ENCODE data around the gene COX15.
A peak's percentile ranks its signal among the peaks of the same experiment; 100 is the strongest.
"Not testable (repeated sequence)": the region's sequence is repeated elsewhere in the genome, so short reads cannot be mapped to it uniquely, and the experiment has no call there.

The COX15 gene

DNA sequence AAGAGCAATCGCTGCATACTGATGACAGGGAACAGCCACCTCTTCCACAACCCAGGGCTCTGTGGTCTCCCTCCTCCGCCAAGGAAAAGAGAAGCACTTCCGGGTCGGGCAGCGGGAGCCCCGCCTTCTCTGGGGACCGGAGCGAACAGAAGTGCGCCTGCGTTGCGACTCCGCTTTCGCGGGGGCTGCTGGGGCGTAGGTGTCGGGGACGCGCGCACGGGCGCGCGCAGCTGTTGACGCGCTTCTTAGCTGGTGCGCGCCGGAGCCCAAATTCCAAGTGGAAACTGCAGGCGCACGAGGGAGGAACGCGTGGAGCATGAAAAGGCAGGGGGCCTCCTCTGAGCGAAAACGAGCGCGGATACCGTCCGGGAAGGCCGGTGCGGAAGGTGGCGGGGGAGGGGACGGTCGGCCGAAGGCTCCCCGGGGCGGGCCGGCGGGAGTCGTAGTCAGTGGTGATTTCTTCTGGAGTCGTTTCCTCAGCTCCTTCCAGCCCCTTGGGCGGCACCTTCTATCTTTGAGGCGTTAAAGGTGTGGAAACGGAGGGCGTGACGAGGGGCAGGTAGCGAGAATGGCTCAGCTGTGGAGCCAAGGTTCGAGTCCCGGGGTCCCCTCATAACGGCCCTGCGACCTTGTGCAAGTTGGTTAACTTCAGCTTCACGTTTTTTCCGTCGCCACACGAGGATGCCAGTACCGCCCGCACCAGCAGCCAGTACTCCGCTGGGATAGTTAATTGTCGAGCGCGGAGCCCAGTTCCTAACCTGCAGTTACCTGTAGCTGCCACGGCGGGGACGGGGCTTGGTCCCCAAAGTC, at the start of gene COX15, which contains the start of gene CUTC:
COX15 (minus strand) TSS at position 95 of the 810 bp plus-strand sequence; CDS start at position 17, 78 bp downstream.
CUTC (plus strand) TSS at position 202 of the 810 bp plus-strand sequence; CDS start at position 317, 115 bp downstream.
- peak; percentile 89 to 93 (median 91) for DNase-seq

DNA sequence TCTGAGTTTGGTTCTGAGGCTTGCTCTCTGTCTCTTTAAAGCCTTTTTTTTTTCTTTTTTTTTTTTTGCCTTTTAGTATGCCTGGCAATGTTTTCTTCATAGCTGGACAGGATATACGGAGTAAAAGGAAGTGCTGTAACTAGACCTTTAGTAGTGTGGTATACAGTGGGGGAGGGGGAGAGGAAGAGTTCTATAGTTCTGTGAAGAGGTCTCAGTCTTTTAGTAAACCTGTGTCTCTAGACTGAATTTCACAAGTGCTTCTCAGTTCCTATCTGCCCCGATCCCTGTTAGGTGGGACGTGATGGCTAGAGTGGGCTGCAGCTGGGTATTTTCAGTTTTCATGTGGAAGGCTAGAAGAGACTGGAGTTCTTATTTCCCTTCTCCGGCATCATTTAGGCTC, 47.4 kb upstream of the COX15 start:
- DNase-seq, result no peak

DNA sequence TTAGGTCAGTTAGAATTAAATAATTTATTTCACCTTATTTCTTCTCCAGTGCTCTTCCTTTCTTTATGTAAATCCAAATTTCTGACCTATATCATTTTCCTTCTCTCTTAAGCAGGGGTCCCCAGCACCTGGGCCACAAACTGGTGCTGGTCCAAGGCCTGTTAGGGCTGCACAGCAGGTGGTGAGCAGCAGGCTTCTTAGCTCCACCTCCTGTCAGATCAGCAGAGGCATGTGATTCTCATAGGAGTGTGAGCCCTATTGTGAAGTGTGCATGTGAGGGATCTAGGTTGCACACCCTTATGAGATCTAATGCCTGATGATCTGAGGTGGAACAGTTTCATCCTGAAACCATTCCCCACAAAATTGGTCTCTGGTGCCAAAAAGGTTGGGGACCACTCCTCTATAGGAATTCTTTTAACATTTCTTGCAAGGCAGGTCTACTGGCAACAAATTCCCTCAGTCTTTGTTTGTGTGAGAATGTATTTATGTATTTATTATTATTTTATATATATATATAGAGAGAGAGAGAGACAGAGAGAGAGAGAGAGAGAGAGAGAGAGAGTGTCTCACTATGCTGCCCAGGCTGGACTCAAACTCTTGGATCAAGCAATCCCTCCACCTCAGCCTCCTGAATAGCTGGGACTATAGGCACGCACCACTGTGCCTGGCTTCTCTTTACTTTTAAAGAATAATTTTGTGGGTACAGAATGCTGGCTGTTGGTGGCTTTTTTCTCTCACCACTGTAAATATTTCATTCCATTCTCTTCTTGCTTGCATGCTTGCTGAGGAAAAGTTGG, 46.2 kb upstream of the COX15 start:
- DNase-seq, result no peak

DNA sequence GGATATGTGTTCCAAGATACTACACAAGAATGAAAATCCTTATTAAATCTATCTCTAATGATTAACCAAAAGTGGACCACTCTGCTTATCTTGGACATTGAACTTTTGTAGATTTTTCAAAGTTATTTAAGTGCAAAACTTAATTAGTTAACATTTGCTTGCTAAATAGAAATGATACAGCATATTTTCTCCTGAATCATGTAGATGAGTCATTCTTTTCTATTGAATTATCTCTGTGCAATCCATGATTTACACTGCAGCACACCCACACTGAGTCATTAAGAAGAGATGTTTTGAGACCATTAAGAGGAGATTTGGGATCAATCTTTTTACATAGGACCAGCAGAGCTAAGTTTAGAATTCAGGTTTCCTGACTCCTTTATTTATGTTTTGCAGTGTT, 43.9 kb upstream of the COX15 start:
- no peak for DNase-seq

DNA sequence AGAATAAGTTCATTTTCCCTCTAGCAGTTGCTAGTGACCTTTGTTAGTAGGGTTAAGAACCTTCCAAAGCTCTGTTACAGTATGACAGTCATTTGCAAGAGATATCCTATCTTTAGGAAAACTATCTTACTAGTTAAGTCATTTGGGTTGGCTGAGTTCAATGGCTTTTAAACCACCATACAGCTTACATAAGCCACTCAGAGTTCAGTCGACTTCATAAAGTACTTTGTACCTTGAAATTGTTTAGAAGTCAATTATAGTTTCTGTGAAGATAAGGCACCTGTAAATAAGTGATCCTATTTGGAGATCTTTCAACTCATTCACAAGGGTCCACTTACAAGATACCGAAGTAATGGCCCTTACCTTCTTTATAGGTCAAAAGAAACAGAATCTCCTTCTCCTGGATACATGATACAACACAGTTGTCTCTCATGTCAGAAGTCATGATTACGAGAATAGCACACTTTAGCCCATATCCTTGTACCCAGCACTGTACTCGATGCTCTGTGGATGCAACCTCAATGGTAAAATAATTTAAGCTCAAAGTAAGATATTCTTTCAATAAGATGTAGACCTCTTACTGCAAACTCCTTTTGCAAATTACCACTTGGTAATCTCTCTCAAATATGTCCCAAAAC, 38.6 kb upstream of the COX15 start:
- no peak for DNase-seq

DNA sequence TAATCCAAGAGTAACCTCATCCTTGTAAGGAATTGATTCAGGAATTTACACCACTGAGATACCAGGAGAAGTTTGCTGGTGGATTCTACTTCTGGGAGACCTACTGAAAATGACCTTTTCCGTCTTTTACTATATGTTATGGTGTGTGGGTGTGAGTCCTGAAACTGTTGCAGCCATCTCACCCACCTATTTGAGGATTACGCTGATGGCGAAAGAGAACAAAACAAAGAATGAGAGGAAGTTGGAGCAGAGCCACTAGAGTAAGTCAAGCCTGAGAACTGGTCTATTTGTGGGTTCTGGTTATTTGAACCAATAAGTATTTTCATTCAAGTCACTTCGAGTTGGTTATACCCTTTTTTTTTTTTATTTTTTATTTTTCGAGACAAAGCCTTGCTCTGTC, 37.8 kb upstream of the COX15 start:
- DNase-seq, result no peak

DNA sequence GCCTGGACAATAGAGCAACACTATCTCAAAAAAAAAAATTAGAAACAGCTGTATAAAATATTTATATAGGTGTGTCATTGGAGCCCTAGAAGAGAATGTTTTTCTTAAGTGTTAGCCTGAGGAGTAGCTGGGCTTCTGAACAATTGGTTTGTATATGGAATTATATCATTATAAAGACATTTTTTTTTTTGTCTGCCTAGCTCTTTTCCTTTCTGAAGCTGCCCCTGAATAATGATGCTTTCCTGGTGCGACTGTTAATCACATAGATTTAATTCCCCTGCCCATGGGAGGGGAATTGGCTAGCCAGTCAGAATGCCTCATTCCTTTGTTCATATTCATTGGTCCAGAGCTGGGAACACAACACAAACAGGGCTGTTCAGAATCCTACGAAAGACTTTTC, 36.6 kb upstream of the COX15 start:
- DNase-seq, result no peak

DNA sequence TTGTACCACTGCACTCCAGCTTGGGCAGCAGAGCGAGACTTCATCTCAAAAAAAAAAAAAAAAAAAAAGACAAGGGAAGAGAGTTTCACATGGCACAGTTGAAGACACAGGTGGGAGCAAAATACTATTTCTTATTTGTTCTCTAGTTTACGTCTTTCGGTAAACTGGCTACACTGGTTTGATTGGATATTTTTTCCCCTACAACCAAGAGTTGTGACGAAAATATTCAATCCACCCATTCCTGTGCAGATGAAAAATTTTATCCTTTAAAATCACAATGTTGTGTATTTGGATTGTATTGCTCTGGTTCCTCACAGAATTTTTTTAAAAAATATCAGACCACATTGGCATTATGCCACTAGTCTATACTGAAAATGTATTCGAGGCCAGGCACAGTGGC, 36.0 kb upstream of the COX15 start:
- DNase-seq, result no peak

DNA sequence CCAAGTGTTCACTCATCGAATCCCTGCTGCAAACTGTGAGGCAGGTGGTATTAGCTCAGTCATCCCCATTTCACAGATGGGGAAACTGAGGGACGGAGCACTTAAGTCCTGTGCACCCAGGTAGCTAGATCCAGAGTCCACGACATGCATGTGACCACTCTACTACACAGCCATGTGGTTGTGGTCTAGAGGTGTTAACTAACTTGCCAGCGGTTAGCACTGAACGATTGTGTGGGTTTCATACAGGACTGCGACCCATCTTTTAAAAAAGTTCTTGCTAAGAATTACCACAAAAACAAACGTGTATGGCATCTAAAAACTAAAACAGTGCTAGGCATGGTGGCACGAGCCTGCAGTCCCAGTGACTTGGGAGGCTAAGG, 34.4 kb upstream of the COX15 start:
- DNase-seq, result no peak

DNA sequence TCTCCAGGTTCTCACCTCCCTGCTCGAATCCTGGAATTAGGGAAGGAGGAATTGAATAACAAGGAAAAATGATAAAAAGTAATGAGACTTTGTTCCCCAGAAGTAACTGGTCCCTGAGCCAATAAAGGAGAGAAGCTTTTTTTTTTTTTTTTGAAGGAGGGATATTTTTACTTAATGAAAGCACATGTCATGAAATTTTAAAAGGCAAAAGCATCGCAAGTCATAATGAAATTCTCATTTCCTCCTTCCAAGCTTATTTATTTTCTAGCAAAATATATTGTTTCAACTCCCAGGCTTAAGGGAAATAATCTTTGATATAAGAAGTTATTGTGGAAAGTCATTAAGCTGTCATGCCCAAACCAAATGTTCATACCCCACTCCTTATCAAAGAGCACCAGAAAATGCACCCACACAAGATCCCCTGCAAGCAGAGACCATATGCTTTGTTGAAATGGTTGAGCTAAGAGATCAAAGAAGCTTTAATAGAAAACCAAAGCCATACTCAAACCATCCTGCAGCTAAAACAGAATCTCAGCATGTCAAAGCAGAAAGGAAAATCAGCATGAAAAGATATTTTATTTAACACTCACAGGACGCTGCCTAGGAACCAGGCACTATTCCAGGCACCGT, 33.9 kb upstream of the COX15 start:
- DNase-seq, result no peak

DNA sequence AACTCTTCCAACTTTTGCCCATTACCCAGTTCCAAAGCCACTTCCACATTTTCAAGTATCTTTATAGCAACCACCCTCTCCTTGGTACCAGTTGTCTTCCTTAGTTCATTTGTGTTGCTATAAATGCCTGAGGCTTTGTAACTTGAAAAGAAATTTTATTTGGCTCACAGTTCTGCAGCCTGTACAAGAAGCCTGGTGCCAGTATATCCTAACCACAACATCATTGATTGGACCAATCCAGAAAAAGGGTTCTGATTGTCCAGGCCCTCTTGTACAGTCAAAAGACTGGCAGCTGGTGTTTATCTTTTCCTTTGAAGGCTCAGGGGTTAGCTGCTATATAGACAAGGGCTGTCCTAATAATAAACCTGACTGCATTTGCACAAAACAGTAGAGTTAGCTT, 29.4 kb upstream of the COX15 start:
- no peak for DNase-seq

DNA sequence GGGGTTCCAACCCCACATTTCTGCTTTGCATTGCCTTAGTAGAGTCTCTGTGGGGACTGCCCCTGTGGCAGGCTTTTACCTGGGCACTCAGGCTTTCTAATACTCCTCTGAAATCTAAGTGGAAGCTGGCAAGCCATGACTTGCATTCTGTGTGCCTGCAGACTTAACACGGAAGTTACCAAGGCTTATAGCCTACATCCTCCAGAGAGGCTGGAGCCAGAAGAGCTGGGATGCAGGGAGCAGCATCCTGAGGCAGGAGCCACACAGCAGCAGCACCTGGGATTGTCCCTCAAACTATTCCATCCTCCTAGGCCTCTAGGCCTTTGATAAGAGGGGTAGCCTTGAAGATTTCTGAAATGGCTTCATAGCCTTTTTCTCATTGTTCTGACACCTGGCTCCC, 28.4 kb upstream of the COX15 start:
- no peak for DNase-seq

DNA sequence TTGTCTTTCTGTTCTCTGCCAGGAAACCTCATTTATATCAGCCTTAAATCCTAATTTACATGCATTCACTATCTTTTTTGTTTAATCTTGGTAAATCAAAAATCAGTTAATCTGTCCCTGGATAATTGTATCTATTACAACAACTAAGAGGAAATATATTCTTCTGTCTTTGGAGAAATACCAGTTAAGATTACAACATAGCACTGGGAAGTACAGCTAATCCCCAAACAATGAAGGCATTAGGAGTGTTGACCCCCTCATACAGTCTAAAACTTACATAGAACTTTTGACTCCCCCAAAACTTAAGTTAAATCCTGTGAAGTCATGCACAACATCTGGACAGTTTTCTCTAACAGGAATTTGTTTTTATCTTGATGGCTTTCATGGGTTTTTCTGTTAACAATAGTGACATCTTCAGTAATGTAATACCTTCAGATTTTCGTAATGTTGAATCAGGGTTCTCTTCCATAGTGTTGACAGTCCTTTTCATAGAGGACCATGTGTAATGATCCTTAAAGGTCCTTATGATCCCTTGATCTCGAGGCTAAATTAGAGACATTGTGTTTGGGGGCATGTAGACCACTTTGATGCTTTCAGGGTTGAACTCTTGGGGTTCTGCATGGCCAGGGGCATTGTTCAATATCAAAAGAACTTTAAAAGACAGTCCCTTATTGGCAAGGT, 26.4 kb upstream of the COX15 start:
- no peak for DNase-seq

DNA sequence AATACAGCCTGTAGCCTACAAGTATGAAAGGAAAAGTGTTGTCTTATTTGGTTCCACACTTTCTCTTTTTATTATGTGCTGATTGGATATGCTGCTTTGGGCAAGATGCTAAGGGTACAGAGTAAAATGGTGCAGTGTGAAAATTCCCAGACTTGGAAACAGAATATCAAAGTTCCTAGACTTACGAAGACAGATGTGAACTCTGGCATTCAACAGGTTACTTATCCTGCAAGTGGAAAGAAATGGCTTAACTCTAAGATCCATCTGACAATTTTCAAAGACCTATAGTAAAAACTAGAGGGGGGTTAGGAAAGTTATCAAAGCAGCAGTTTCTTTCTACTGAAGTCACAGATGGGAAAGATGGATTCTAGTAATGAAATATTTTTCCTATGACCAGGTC, 24.2 kb upstream of the COX15 start:
- DNase-seq, result no peak

DNA sequence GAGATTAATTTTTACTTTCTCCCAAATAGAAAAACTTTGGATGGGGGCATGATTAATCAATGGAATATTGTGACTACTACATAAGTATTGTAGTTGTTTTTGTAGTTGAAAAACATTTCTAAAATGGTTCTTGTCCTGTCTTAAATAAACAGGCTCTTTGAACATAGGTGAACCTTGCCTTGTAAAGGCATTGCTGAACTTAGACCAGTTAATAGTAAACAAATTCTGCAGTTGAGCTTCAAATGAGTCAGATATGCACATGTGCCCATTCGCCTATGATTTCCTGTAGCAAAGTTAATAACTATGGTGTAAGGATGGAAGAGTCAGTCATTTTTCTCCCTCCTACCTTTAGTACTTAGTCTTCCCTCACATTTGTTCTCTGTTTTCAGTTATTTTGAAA, 22.7 kb upstream of the COX15 start:
- DNase-seq, result no peak

DNA sequence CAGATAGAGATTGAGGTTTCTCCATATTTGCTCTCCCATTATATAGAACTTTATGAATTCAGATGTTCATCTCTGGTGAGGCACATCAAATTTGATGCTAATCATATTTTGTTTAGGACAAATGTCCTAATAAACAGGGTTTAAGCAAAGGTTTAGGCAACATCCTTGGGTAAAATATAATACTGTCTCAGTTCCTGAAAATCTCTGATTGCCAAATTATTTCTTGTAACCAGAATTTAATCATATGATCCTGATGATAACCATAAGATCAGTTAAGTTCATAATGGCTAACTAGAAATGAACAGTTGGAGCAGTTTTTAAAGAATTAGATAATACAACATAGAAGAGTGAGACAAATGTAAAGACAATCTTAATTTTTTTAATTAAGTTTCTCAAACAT, 18.7 kb upstream of the COX15 start:
- DNase-seq, result no peak

DNA sequence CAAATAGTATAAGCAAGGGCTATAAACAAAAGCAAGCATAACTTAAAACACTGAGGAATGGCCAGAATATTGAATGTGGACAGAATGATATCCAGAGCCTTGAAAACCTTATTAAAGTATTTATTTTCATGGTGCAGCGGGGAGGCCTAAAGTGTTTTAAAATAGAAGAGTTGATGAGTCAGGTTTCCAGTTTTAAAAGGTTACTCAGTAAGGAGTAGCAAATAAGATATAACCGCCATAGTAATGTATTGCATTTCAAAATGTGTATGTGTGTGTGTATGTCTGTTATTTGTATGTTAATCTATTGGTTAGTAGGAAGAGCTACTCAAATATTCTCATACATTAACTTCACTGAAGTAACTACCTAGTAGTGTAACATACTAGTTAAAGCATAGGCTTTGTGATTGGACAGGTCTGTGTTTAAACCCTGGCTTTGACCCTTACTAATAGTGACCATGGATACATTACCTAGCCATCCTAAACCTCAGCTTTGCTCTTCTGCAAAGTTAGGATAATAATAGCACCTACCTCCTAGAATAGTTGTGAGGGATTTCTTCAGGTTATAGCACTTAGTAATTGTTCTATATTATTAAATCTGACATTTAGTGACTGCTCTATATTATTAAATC, 17.0 kb upstream of the COX15 start:
- DNase-seq, result no peak

DNA sequence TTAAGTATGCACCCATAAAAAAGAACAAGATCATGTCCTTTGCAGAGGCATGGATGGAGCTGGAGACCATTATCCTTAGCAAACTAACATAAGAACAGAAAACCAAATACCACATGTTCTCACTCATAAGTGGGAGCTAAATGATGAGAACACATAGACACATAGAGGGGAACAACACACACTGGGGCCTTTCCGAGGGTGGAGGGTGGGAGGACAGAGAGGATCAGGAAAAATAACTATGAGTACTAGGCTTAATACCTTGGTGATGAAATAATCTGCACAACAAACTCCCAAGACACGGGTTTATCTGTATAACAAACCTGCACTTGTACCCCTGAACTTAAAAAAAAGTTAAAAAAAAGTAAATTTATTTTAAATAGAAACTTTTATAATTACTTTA, 14.2 kb upstream of the COX15 start:
- not testable (repeated sequence) for DNase-seq

DNA sequence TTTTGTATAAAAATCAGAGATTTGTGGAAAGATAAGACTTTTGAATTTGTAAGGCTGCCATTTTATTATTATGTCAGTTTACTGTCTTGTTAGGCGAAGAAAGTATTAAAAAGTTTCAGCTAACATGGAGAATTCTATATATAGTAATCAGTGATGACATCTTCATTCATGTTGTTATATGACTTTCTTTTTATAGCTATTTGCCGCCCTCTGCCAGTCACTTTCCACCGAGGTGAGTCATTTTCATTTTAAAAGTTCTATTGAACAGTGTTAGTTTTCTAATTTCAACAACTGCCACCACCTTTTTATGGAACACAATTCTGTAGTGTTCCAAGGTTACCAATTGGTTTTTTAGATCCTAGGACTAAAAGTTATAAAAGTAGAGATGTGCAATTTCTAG, 11.9 kb upstream of the COX15 start:
- DNase-seq, result no peak

DNA sequence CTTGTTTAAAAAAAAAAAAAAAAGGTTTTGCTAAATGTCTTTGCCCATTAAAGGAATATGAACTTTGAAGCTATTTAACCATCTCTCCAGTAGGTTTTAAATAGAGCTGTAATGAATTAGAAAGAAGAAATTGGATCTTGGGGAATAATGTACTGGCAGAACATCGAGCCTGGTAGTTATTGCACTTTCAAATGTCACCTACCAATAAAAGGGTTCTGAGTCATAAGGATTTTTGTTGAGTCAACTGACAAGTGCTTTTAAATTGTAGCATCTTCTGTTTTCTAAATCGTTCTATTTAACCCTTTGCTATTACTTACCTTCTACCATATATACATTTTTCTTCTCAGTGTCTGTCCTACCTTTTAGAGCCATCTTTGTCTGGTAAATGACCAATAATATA, 10.8 kb upstream of the COX15 start:
- DNase-seq, result no peak

DNA sequence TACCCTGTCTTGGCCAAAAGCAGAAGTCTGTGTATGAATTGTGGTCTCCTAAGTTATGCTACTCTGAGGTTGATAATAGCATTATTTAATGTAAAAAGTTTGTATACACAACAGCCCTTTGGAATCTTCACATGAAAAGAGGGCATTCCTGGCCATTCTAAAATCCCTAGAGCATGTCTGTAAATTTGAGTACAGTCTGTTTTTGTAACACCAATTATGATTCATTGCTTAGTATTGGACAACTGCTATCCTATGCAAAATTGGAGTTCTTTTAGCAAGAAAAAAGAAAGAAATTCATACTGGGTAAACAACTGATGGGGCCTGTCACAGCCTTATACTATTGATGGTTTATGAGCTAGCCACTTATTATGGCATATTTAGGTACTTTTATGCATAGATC, 10.3 kb upstream of the COX15 start:
- no peak for DNase-seq

DNA sequence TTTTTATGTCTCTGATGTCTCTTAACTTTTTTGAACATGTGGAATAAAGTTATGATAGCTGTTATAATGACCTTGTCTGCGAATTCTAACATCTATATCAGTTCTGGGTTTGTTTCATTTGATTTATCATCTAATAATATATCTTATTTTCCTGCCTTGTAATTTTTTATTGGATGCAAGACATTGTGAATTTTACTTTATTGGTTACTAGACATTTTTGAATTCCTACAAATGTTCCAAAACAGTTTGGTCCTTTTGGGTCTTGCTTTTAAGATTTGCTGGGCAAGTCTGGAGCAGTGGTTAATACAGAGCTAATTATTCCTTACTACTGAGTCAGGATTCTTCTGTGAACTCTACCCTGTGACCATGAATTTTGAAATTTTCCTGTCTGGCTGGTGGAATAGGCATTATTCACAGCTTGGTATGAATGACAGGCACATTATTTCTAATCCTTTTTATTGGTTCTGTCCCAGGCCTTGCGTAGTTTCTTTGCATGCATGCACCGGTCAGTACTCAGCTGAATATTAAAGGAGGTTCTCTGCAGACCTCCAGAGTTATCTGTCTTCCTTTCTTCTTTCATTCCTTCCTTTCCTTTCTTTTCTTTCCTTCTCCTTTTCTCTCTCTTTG, 9.1 kb upstream of the COX15 start:
- DNase-seq, result no peak
